Measurements from ENCODE around the gene PRODH2.

DNA sequence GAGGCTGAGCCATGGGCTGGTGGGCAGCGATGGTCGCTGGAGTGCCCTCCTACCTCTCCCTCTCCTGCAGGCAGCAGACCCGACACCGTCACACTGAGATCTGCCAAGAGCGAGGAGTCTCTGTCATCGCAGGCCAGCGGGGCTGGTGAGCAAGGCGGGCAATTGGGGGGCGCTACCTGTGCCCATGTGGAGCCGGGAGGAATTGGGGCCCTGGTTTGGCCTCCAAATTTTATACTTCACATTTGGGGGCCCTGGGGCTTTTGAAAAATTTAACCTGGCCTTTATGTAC is 27.4 kb downstream of the PRODH2 start:
- TF ChIP-seq, protein P1, sequence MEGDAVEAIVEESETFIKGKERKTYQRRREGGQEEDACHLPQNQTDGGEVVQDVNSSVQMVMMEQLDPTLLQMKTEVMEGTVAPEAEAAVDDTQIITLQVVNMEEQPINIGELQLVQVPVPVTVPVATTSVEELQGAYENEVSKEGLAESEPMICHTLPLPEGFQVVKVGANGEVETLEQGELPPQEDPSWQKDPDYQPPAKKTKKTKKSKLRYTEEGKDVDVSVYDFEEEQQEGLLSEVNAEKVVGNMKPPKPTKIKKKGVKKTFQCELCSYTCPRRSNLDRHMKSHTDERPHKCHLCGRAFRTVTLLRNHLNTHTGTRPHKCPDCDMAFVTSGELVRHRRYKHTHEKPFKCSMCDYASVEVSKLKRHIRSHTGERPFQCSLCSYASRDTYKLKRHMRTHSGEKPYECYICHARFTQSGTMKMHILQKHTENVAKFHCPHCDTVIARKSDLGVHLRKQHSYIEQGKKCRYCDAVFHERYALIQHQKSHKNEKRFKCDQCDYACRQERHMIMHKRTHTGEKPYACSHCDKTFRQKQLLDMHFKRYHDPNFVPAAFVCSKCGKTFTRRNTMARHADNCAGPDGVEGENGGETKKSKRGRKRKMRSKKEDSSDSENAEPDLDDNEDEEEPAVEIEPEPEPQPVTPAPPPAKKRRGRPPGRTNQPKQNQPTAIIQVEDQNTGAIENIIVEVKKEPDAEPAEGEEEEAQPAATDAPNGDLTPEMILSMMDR (IDR thresholded peaks at IDR 0.05; ENCODE audit: poor library complexity) = no peak
- no peak for TF ChIP-seq EZH2 (IDR thresholded peaks at IDR 0.05; ENCODE audit: borderline replicate concordance)
- TF ChIP-seq EZH2phosphoT487 (IDR thresholded peaks at IDR 0.05; ENCODE audit: low read depth, severe bottlenecking, unreplicated experiment) = no peak

Data from hepatocyte (in vitro differentiated cells).